CD4-positive, CD25-positive, alpha-beta regulatory T cell (primary cell): ENCODE data around the gene GALNTL6. TPM values are rescaled to one million over a fixed set of nuclear protein-coding genes. Genes with fewer than 3 reads are reported as not detected.
A peak's percentile ranks its signal among the peaks of the same experiment; 100 is the strongest.

ENCODE experiments used
- ATAC-seq, 2 donors: fragments of 150-1000 bp; cut with Tn5 transposase; one replicate each; pipeline ENCODE4 v1.10.0; 2021; ENCODE audit warnings: low read depth in 2 of 2, moderate number of reproducible peaks in 2 of 2, moderate library complexity in 1 of 2
- DNase-seq, 3 donors: peaks; one replicate each; pipeline versions ENCODE4 v3.0.0 to v3.0.0-alpha.2; 2012 to 2022; ENCODE audit warnings: mixed read lengths in 1 of 3
- H3K27ac ChIP-seq: one replicate; pipeline ENCODE4 v1.7.0; 2013; ENCODE audit warnings: mild to moderate bottlenecking, low read length; ENCODE audit not compliant: insufficient read depth, poor library complexity, severe bottlenecking
- H3K27me3 ChIP-seq: one replicate; pipeline ENCODE4 v1.7.0; 2013; ENCODE audit warnings: low read length; ENCODE audit not compliant: control insufficient read depth, insufficient read depth
- H3K36me3 ChIP-seq: one replicate; pipeline ENCODE4 v1.7.0; 2013; ENCODE audit warnings: mild to moderate bottlenecking, low read length, moderate library complexity; ENCODE audit not compliant: control insufficient read depth, insufficient read depth
- H3K4me1 ChIP-seq: 2 replicates; pipeline ENCODE4 v1.7.0; 2013; ENCODE audit warnings: mild to moderate bottlenecking, low read length; ENCODE audit not compliant: insufficient read depth, control insufficient read depth, poor library complexity, severe bottlenecking
- H3K4me3 ChIP-seq: one replicate; pipeline ENCODE4 v1.7.0; 2013; ENCODE audit warnings: low read depth, mild to moderate bottlenecking, low read length, moderate library complexity
- H3K9me3 ChIP-seq, 2 experiments: 1 replicate in 1 of 2; 2 replicates in 1 of 2; pipeline ENCODE4 v1.7.0; 2013; ENCODE audit warnings: low read length in 2 of 2, mild to moderate bottlenecking in 1 of 2, moderate library complexity in 1 of 2; ENCODE audit not compliant: control insufficient read depth in 2 of 2
- H3K27ac Mint-ChIP-seq, 3 donors: one replicate each; pipeline ENCODE4 v1.8.0; 2020 to 2022; ENCODE audit warnings: mild to moderate bottlenecking in 3 of 3, mixed read lengths in 3 of 3, moderate library complexity in 2 of 3
- H3K27me3 Mint-ChIP-seq: one replicate; pipeline ENCODE4 v1.8.0; 2022; ENCODE audit warnings: mild to moderate bottlenecking, mixed read lengths
- H3K36me3 Mint-ChIP-seq: one replicate; pipeline ENCODE4 v1.8.0; 2020; ENCODE audit warnings: mixed read lengths
- H3K4me1 Mint-ChIP-seq, 4 donors: one replicate each; pipeline ENCODE4 v1.8.0; 2020 to 2022; ENCODE audit warnings: mixed read lengths in 4 of 4, mild to moderate bottlenecking in 1 of 4
- H3K4me3 Mint-ChIP-seq, 4 donors: one replicate each; pipeline ENCODE4 v1.8.0; 2020 to 2022; ENCODE audit warnings: mild to moderate bottlenecking in 4 of 4, mixed read lengths in 4 of 4, moderate library complexity in 3 of 4
- H3K9me3 Mint-ChIP-seq, 7 donors: one replicate each; pipeline ENCODE4 v1.8.0; 2020 to 2022; ENCODE audit warnings: mixed read lengths in 7 of 7, mild to moderate bottlenecking in 3 of 7, moderate library complexity in 2 of 7
- polyA plus RNA-seq, 4 donors: library from polyadenylated mRNA; unstranded; fragments of 300-500 nt; fragmentation: Illumina TruSeq; gene quantifications; one replicate each; pipeline ENCODE4 v1.2.3, GENCODE V29; 2021
- total RNA-seq: library from RNA; stranded (reverse); gene quantifications from one replicate; pipeline ENCODE4 v1.2.3, GENCODE V29; 2022

Gene GALNTL6
- total and polyA plus RNA-seq, 5 donors from 2014 or later = not detected

- no peak overlapping the region for H3K4me3 ChIP-seq
- Mint-ChIP-seq H3K4me3 (no peak overlapping the region), H3K36me3 (no peaks in the 10 kb centered on the region), H3K27ac (no peak overlapping the region), H3K4me1 (no peaks in the 10 kb centered on the region), H3K9me3 (peaks cover 2 to 16% (median 7%) of the 10 kb centered on the region in 7 donors), H3K27me3 (no peaks in the 10 kb centered on the region)
- no peaks in the 10 kb centered on the region for H3K4me1 ChIP-seq
- DNase-seq = no peak
- no peaks in the 10 kb centered on the region for H3K36me3 ChIP-seq
- no peak overlapping the region for H3K27ac ChIP-seq
- H3K27me3 ChIP-seq = no peaks in the 10 kb centered on the region
- H3K9me3 ChIP-seq = no peaks in the 10 kb centered on the region
- no peak for ATAC-seq
Observed at GRCh38 chr4:171889681-171890080, 76.5 kb downstream of the GALNTL6 start.

GRCh38 chr4:171891038-171891437, 77.8 kb downstream of the GALNTL6 start:
- no peak for ATAC-seq
- Mint-ChIP-seq H3K27me3 (no peaks in the 10 kb centered on the region), H3K4me3 (no peak overlapping the region), H3K27ac (no peak overlapping the region), H3K36me3 (no peaks in the 10 kb centered on the region), H3K4me1 (no peaks in the 10 kb centered on the region), H3K9me3 (peaks cover 4 to 21% (median 7%) of the 10 kb centered on the region in 7 donors)
- no peak overlapping the region for H3K27ac ChIP-seq
- H3K4me1 ChIP-seq = no peaks in the 10 kb centered on the region
- H3K4me3 ChIP-seq = no peak overlapping the region
- H3K36me3 ChIP-seq = no peaks in the 10 kb centered on the region
- H3K27me3 ChIP-seq = no peaks in the 10 kb centered on the region
- DNase-seq = no peak
- peaks cover 0 to 4% of the 10 kb centered on the region in 2 experiments for H3K9me3 ChIP-seq

GRCh38 chr4:171896426-171896825, 83.2 kb downstream of the GALNTL6 start:
- no peak overlapping the region for H3K4me3 ChIP-seq
- H3K4me1 ChIP-seq = no peaks in the 10 kb centered on the region
- DNase-seq (no peak), ATAC-seq (no peak)
- H3K9me3 ChIP-seq = peaks cover 0 to 4% of the 10 kb centered on the region in 2 experiments
- Mint-ChIP-seq H3K27ac (no peak overlapping the region), H3K27me3 (no peaks in the 10 kb centered on the region), H3K4me3 (no peak overlapping the region), H3K4me1 (no peaks in the 10 kb centered on the region), H3K36me3 (no peaks in the 10 kb centered on the region), H3K9me3 (peaks cover 2 to 17% (median 5%) of the 10 kb centered on the region in 7 donors)
- H3K36me3 ChIP-seq = no peaks in the 10 kb centered on the region
- H3K27ac ChIP-seq = no peak overlapping the region
- no peaks in the 10 kb centered on the region for H3K27me3 ChIP-seq

- Histone ChIP-seq H3K9me3 (no peaks in the 10 kb centered on the region), H3K27ac (no peak overlapping the region), H3K36me3 (no peaks in the 10 kb centered on the region), H3K4me3 (no peak overlapping the region), H3K27me3 (no peaks in the 10 kb centered on the region), H3K4me1 (no peaks in the 10 kb centered on the region)
- H3K4me3 Mint-ChIP-seq = no peak overlapping the region
- H3K9me3 Mint-ChIP-seq = peaks cover 0 to 15% (median 4%) of the 10 kb centered on the region in 7 donors
- H3K36me3 Mint-ChIP-seq = no peaks in the 10 kb centered on the region
- DNase-seq = no peak
- no peak for ATAC-seq
- H3K27ac Mint-ChIP-seq = peak overlapping the region in 1 of 3 donors; percentile 24
- no peaks in the 10 kb centered on the region for H3K4me1 Mint-ChIP-seq
- H3K27me3 Mint-ChIP-seq = no peaks in the 10 kb centered on the region
Observed at GRCh38 chr4:171919314-171919713, 106.1 kb downstream of the GALNTL6 start.

GRCh38 chr4:171920901-171921300, 107.7 kb downstream of the GALNTL6 start:
- Histone ChIP-seq H3K27me3 (no peaks in the 10 kb centered on the region), H3K4me3 (no peak overlapping the region), H3K4me1 (no peaks in the 10 kb centered on the region), H3K9me3 (no peaks in the 10 kb centered on the region), H3K36me3 (no peaks in the 10 kb centered on the region), H3K27ac (no peak overlapping the region)
- peaks cover 3 to 12% (median 5%) of the 10 kb centered on the region in 7 donors for H3K9me3 Mint-ChIP-seq
- no peak overlapping the region for H3K4me3 Mint-ChIP-seq
- no peaks in the 10 kb centered on the region for H3K36me3 Mint-ChIP-seq
- H3K4me1 Mint-ChIP-seq = no peaks in the 10 kb centered on the region
- no peak for DNase-seq
- ATAC-seq = no peak
- H3K27me3 Mint-ChIP-seq = no peaks in the 10 kb centered on the region
- no peak overlapping the region for H3K27ac Mint-ChIP-seq

- no peaks in the 10 kb centered on the region for H3K4me1 Mint-ChIP-seq
- no peak overlapping the region for H3K27ac Mint-ChIP-seq
- peaks cover 0 to 4% of the 10 kb centered on the region in 2 experiments for H3K9me3 ChIP-seq
- no peak overlapping the region for H3K4me3 ChIP-seq
- ATAC-seq = no peak
- peaks cover 0 to 6% (median 1%) of the 10 kb centered on the region in 7 donors for H3K9me3 Mint-ChIP-seq
- no peaks in the 10 kb centered on the region for H3K27me3 Mint-ChIP-seq
- H3K4me1 ChIP-seq = no peaks in the 10 kb centered on the region
- no peak for DNase-seq
- no peak overlapping the region for H3K4me3 Mint-ChIP-seq
- no peaks in the 10 kb centered on the region for H3K36me3 Mint-ChIP-seq
- H3K36me3 ChIP-seq = no peaks in the 10 kb centered on the region
- no peak overlapping the region for H3K27ac ChIP-seq
- no peaks in the 10 kb centered on the region for H3K27me3 ChIP-seq
Observed at GRCh38 chr4:171924746-171925376, 111.7 kb downstream of the GALNTL6 start.

- Mint-ChIP-seq H3K36me3 (no peaks in the 10 kb centered on the region), H3K27ac (no peak overlapping the region), H3K27me3 (no peaks in the 10 kb centered on the region), H3K9me3 (peaks cover 0 to 12% (median 5%) of the 10 kb centered on the region in 7 donors), H3K4me1 (no peaks in the 10 kb centered on the region), H3K4me3 (no peak overlapping the region)
- Histone ChIP-seq H3K4me1 (no peaks in the 10 kb centered on the region), H3K4me3 (no peak overlapping the region), H3K27ac (no peak overlapping the region), H3K27me3 (no peaks in the 10 kb centered on the region), H3K36me3 (no peaks in the 10 kb centered on the region), H3K9me3 (peaks cover 0 to 4% of the 10 kb centered on the region in 2 experiments)
- ATAC-seq (no peak), DNase-seq (no peak)
Observed at GRCh38 chr4:171928336-171928735, 115.1 kb downstream of the GALNTL6 start.

GRCh38 chr4:171929477-171929876, 116.3 kb downstream of the GALNTL6 start:
- H3K36me3 Mint-ChIP-seq = no peaks in the 10 kb centered on the region

More at GRCh38 chr4:171929477-171929876, 116.3 kb downstream of the GALNTL6 start:
- Histone ChIP-seq H3K4me3 (no peak overlapping the region), H3K27ac (no peak overlapping the region), H3K4me1 (no peaks in the 10 kb centered on the region), H3K27me3 (no peaks in the 10 kb centered on the region), H3K36me3 (no peaks in the 10 kb centered on the region), H3K9me3 (peaks cover 0 to 4% of the 10 kb centered on the region in 2 experiments)
- no peaks in the 10 kb centered on the region for H3K4me1 Mint-ChIP-seq
- ATAC-seq = no peak
- H3K4me3 Mint-ChIP-seq = no peak overlapping the region
- H3K27ac Mint-ChIP-seq = no peak overlapping the region
- no peak for DNase-seq
- H3K9me3 Mint-ChIP-seq = peaks cover 0 to 12% (median 5%) of the 10 kb centered on the region in 7 donors
- no peaks in the 10 kb centered on the region for H3K27me3 Mint-ChIP-seq
